NB4 (cell line): ENCODE data around the gene KLHL11.

Experiments
- DNase-seq: peaks from one replicate; pipeline ENCODE4 v3.0.0; 2010; ENCODE audit warnings: low read depth
- H3K4me3 ChIP-seq: one replicate; pipeline ENCODE4 v1.5.1; 2011; ENCODE audit warnings: mild to moderate bottlenecking, low read depth, low read length, moderate library complexity
- CTCF ChIP-seq: IDR thresholded peaks from one replicate; pipeline ENCODE4 v1.5.1; 2012; ENCODE audit warnings: low read depth, low read length
- MAX ChIP-seq: IDR thresholded peaks from 2 replicates; pipeline ENCODE4 v1.6.1; 2011; ENCODE audit warnings: low read depth, low read length
- MYC ChIP-seq: IDR thresholded peaks from 2 replicates; pipeline ENCODE4 v1.6.1; 2011; ENCODE audit warnings: low read depth, low read length
- POLR2A ChIP-seq: IDR thresholded peaks from 2 replicates; pipeline ENCODE4 v1.6.1; 2011; ENCODE audit warnings: mild to moderate bottlenecking; ENCODE audit not compliant: insufficient read length; ENCODE audit errors: extremely low read depth

Gene KLHL11

GRCh38 chr17:41816637-41817320, 48.4 kb downstream of the KLHL11 start:
- DNase-seq = no peak
- TF ChIP-seq MYC = no peak
- TF ChIP-seq MAX = no peak
- TF ChIP-seq CTCF = no peak
- TF ChIP-seq POLR2A = no peak
- H3K4me3 ChIP-seq = no peak overlapping the region

DNA sequence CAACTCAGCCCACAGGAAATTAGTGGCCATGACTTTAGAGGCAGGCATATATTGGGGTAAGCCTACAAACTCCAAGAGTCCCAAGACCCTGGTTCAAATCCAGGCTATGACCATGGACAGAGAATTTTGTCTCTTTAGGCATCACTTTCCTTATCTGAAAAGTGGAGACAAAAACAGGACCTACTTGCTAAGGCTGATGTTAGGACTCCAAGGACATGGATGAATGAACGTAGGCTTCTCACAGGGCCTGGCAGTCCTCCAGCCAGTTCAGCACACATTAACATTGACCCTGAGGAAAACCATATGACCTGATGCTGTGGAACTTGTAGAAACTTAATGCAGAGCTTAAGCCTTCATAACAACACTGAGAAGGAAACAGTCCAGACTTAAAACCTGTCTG, 51.0 kb downstream of the KLHL11 start:
- H3K4me3 ChIP-seq = no peak overlapping the region
- TF ChIP-seq MAX (no peak), POLR2A (no peak), MYC (no peak), CTCF (no peak)
- no peak for DNase-seq

DNA sequence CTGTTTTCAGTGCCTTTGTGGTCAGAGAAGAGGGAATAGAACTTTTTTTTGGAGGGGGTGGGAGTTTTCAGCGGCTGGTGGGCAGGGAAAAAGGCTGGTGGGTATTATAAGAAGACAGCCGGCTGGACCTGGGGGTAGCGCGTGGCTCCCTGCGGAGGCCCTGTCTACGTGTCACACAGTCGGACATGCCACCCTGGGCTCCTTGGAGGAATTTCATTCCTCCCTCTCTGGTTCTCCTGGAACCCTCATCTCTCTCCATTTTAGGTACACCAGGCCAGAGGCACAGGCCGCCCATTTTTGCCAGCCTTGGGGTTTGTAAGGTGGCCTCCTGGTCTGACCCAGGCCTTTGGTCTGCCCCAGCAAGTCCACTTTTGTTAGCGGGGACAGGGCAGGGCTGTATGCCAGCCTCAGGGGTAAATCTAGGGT, 51.5 kb downstream of the KLHL11 start:
- TF ChIP-seq CTCF (no peak), POLR2A (no peak), MYC (no peak), MAX (no peak)
- no peak overlapping the region for H3K4me3 ChIP-seq
- DNase-seq = no peak

- TF ChIP-seq MAX (no peak), CTCF (no peak), POLR2A (no peak), MYC (no peak)
- H3K4me3 ChIP-seq = no peak overlapping the region
- no peak for DNase-seq
Measured at GRCh38 chr17:41813152-41813680, 52.0 kb downstream of the KLHL11 start.

GRCh38 chr17:41812381-41813151, 52.7 kb downstream of the KLHL11 start, which contains the start of gene FKBP10:
Gene FKBP10, plus strand, starts transcription at chr17:41813004. Its CDS starts 31 bp downstream, at chr17:41813035.
- no peak within 1 kb of the TSS for H3K4me3 ChIP-seq
- no peak for TF ChIP-seq MYC
- TF ChIP-seq MAX = no peak
- TF ChIP-seq CTCF = no peak
- TF ChIP-seq POLR2A = no peak

More at GRCh38 chr17:41812381-41813151, 52.7 kb downstream of the KLHL11 start, which contains the start of gene FKBP10:
- no peak for DNase-seq
